LNCaP clone FGC (cell line): Measurements from ENCODE around the gene PTGS1.
"Not testable (repeated sequence)": the region's sequence is repeated elsewhere in the genome, so short reads cannot be mapped to it uniquely, and the experiment has no call there.

Source experiments
- DNase-seq: peaks from one replicate; pipeline ENCODE4 v3.0.0-alpha.2; 2011; ENCODE audit warnings: low read depth
- H3K4me3 ChIP-seq: 2 replicates; pipeline ENCODE4 v1.5.1; 2011; ENCODE audit warnings: mild to moderate bottlenecking, low read depth, low read length, control low read depth
- TF ChIP-seq, protein P1 (sequence below): IDR thresholded peaks from 2 replicates; pipeline ENCODE4 v1.5.1; 2012; ENCODE audit warnings: mild to moderate bottlenecking; ENCODE audit not compliant: control insufficient read depth, insufficient read depth; ENCODE audit errors: extremely low read depth

PTGS1 gene

DNA sequence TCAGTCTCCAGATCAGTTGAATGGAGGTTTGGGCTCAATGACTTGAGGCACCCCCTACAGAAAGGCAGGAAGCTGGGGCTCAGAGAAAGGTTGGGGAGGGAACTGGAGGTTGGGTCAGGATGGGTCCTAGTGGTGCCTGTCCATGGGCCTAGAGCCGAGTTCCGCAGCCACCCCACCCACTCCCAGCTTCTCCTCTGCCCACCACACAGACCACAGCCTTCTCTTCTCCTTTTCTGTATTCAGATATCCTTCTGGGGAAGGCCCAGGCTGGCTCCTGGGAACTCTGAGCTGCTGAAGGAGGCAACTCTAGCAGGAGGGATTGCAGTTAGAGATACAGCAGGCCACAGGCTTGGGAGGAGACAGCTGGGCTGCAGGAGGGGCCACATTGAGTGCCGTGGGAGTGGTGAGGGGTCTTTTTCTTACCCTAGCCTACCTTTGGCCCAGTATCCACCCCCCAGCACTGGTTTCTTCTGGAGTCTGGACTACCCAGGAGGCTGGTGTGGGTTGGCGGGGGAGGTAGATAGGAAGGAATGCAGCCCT is 15.4 kb upstream of the PTGS1 start:
- TF ChIP-seq, protein P1, sequence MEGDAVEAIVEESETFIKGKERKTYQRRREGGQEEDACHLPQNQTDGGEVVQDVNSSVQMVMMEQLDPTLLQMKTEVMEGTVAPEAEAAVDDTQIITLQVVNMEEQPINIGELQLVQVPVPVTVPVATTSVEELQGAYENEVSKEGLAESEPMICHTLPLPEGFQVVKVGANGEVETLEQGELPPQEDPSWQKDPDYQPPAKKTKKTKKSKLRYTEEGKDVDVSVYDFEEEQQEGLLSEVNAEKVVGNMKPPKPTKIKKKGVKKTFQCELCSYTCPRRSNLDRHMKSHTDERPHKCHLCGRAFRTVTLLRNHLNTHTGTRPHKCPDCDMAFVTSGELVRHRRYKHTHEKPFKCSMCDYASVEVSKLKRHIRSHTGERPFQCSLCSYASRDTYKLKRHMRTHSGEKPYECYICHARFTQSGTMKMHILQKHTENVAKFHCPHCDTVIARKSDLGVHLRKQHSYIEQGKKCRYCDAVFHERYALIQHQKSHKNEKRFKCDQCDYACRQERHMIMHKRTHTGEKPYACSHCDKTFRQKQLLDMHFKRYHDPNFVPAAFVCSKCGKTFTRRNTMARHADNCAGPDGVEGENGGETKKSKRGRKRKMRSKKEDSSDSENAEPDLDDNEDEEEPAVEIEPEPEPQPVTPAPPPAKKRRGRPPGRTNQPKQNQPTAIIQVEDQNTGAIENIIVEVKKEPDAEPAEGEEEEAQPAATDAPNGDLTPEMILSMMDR, result no peak

DNA sequence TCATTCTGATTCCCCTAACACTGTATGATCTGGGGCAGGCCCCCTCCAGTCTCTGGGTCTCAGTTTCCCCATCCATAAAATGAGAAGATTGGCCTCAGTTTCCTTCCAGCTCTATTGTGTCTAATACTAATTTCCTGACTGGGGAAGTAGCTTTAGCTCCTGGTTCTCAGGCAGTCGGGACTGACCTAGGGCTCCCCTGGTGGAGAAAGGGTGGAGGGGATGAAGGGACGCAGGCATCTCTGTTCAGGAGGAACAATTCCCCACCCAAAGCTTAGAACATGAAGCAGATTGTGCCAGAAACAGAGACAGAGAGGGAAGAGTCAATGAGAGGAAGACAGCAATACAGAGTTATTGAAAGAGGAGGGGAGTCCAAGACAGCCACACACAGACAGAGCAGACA is 14.2 kb upstream of the PTGS1 start:
- no peak for DNase-seq
- TF ChIP-seq, protein P1, result peak; percentile 13; the same call in 1 of the 2 replicates
- no peak overlapping the region for H3K4me3 ChIP-seq

More for the DNA sequence above, 15.4 kb upstream of the PTGS1 start:
- H3K4me3 ChIP-seq, result no peak overlapping the region
- DNase-seq, result no peak

DNA sequence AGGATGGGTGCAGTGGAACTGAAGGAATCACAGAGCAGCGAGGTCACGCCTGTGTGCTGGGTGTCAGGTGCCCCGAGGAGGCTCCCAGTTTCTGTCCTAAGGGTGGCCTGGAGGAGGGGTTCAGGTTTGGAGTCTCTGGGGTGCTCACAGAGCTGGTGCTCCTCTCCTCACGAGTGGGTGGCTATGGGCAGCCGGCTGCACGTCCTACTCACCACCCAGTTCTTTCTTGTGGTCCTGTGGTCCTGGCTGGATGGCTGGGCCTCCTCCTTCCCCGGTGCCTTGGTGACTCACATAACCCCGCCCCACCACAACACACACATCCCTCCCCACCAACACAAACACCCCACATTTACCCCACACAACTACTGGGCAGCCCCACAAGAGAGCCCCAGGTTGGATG is 9.9 kb upstream of the PTGS1 start:
- DNase-seq, result no peak
- TF ChIP-seq, protein P1, result no peak
- H3K4me3 ChIP-seq, result no peak overlapping the region

DNA sequence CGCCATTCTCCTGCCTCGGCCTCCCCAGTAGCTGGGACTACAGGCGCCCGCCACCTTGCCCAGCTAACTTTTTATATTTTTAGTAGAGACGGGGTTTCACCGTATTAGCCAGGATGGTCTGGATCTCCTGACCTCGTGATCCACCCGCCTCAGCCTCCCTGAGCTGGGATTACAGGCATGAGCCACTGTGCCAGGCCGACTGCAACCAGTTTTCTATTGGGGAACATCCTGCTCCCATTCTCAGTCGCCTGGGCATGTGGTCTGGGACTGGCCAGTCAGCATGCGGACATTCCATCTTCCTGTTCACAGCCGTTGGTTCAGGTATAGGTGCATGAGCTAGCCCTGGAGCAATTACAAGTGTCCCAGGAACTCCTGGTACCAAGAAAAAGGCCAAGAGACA is 7.7 kb upstream of the PTGS1 start:
- DNase-seq, result not testable (repeated sequence)

DNA sequence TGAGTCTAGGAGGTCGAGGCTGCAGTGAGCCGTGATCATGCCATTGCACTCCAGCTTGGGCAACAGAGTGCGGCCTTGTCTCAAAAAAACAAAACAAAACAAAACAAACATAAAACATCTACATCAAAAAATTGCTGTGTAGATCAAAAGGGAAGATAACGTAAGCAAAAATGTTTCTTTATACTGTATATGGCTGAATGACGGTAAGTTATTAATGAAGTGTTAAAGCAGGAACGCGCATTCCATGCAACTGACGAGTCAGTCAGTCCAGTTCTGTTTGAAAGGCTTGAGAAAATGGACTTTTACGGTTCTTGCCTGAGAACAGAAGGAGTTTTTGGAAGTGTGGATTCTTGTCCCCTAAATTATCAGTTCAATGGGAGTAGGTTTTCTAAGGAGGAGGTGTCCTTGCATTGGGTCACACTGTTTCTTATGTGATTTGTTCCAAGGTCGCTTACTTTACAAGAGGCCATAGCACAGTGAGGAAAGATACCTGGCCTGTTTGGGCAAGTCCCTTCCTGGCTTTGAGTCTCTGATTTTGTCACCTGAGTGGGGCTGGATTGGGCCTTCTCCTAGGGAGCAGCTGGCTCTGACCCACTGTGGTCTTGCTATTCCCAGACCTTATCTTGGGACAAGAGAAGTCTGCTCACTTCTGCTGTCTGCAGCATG is 6.6 kb upstream of the PTGS1 start:
- no peak overlapping the region for H3K4me3 ChIP-seq
- no peak for DNase-seq
- TF ChIP-seq, protein P1, result no peak

More for the DNA sequence above, 7.7 kb upstream of the PTGS1 start:
- H3K4me3 ChIP-seq, result not testable (repeated sequence)

DNA sequence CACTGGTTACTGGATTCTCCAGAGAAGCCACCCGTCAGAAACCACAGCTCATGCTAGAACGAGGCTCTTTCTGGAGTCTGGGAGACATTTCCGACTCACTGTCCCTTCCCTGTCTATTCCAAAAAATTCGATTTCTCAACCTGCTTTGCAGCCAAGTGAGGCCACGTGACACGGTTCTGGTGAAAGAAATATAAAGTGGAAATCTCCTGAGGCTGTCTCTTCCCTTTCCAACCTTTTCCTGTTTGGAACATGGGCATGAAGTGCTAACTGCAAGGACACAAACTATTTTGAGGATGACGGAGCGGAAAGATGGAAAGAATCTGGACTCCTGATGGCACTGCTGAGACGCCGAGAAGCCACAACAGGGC is 6.1 kb upstream of the PTGS1 start:
- DNase-seq, result no peak
- TF ChIP-seq, protein P1, result no peak
- H3K4me3 ChIP-seq, result no peak overlapping the region

DNA sequence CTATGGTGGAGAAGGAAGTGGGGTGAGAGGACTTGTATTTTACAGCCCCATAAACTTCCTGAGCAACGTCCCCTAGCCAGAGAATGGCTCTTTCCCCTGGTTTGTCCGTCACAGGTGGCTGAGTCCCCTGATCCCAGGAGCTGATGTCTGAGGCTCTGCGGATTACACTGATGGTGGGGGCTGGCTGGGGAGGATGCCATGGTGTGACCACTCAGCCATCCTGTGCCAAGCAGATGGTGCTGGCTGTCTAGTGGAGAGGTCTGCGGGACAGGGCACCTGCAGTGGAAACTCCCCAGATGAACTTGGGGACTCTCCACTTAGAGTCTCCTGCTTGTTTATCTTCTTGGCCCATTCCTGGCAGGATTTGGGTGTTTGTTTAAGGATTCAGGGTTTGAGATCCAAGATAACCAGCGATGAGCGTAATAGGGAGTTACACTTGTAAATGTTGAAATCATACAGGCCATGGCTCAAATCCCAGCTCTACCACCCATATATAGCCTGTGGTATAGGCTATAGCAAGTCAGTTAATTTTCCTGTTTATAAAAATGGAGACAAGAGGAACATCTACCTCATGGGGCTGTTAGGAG is 4.7 kb upstream of the PTGS1 start:
- DNase-seq, result peak; percentile 84

More for the DNA sequence above, 4.7 kb upstream of the PTGS1 start:
- TF ChIP-seq, protein P1, result no peak
- no peak overlapping the region for H3K4me3 ChIP-seq
